H1 (cell line): ENCODE results near the gene MSTN. TPM values are rescaled to one million over a fixed set of nuclear protein-coding genes. Genes with fewer than 3 reads are reported as not detected.

Experiments
- ASH2L ChIP-seq: fragments of 200-600, 300-600 bp; sonication (generic); IDR thresholded peaks from one replicate; pipeline ENCODE4 v1.7.1; 2017; ENCODE audit warnings: low read length
- CHD7 ChIP-seq: fragments of 300-600 bp; sonication (generic); IDR thresholded peaks from 2 replicates; pipeline ENCODE4 v1.7.1; 2012; ENCODE audit warnings: low read length, moderate library complexity, mild to moderate bottlenecking, inconsistent platforms; ENCODE audit not compliant: insufficient replicate concordance
- MAX ChIP-seq: IDR thresholded peaks from 2 replicates; pipeline ENCODE4 v1.6.1; 2012; ENCODE audit warnings: inconsistent platforms
- SIN3A ChIP-seq, 2 experiments: IDR thresholded peaks in 1 of 2; conservative IDR thresholded peaks in 1 of 2; 2 replicates each; pipeline ENCODE4 v1.6.1; 2011 to 2012; ENCODE audit warnings: low read length in 2 of 2, improper control_type of control experiment in 1 of 2, low read depth in 1 of 2, mild to moderate bottlenecking in 1 of 2
- TEAD4 ChIP-seq: IDR thresholded peaks from 2 replicates; pipeline ENCODE4 v1.6.1; 2012; ENCODE audit warnings: low read depth, low read length, inconsistent platforms, mixed read lengths
- polyA plus RNA-seq, 7 experiments: library from polyadenylated mRNA; depleted of rRNA in 3 of 7; stranded (reverse) in 5 of 7; unstranded in 2 of 7; fragments of >200 nt in 5 of 7; fragments of 200-250 nt in 2 of 7; gene quantifications; 1 replicate in 5 of 7; 2 replicates in 1 of 7; 4 replicates in 1 of 7; pipeline versions ENCODE4 v1.2.1 to v1.2.3, GENCODE V29; 2011 to 2013; ENCODE audit warnings: missing spikeins in 2 of 7, mixed read lengths in 2 of 7
- total RNA-seq: library from RNA; stranded (reverse); fragmentation: NEBNext Ultra II Directional; extraction: Animal tissue kit (Norgen Biotek cat#: 25700); gene quantifications from 2 replicates; pipeline ENCODE4 v1.2.1, GENCODE V29; 2021

Gene MSTN
- total and polyA plus RNA-seq, 2 of the 8 experiments (the other 6 are each of a cell fraction or from before 2014, with no cell fraction given), result not detected

GRCh38 chr2:190062601-190063000, at the start of gene MSTN (continued):
- TF ChIP-seq CHD7, result no peak
- no peak for TF ChIP-seq ASH2L
- TF ChIP-seq TEAD4, result no peak
- no peak for TF ChIP-seq MAX
- TF ChIP-seq SIN3A (conservative IDR thresholded peaks at IDR 0.05 in 1 of 2, IDR thresholded peaks at IDR 0.05 in 1 of 2; ENCODE audit: low read depth in 1 of 2, low read length in 2 of 2), result no peak
